KG1 (cell line): Measurements from ENCODE around the gene MSANTD4.
"Not testable (repeated sequence)": the region's sequence is repeated elsewhere in the genome, so short reads cannot be mapped to it uniquely, and the experiment has no call there.

Experiments used
- DNase-seq: peaks from one replicate; lab custom pipeline; 2025; lab: John Stamatoyannopoulos, UW

MSANTD4 gene

GRCh38 chr11:106012744-106013143 is 9.3 kb downstream of the MSANTD4 start:
- no peak for DNase-seq

GRCh38 chr11:106011481-106011880 is 10.6 kb downstream of the MSANTD4 start:
- DNase-seq = no peak

DNA sequence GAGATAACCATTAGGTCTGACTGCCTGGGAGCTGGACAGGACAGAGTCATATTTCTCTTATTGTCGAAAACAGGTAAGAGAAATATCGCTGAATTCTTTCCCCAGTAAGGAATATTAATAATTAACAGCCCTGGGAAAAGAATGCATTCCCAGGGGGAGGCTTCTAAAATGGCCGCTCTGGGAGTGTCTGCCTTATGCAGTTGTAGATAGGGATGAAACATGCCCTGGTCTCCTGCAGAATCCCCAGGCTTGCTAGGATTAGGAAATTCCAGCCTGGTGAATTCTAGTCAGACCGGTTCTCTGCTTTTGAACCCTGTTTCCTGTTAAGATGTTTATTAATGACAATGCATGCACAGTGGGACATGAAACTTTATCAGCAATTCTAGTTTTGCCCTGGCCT is 18.9 kb downstream of the MSANTD4 start:
- DNase-seq = not testable (repeated sequence)

- DNase-seq = no peak
Measured at GRCh38 chr11:106001304-106002012, 20.6 kb downstream of the MSANTD4 start.

- no peak for DNase-seq
Measured at GRCh38 chr11:105991888-105992287, 30.2 kb downstream of the MSANTD4 start.

- no peak for DNase-seq
Measured at GRCh38 chr11:105989124-105989523, 32.9 kb downstream of the MSANTD4 start.

- no peak for DNase-seq
Measured at GRCh38 chr11:105988197-105988596, 33.8 kb downstream of the MSANTD4 start.

DNA sequence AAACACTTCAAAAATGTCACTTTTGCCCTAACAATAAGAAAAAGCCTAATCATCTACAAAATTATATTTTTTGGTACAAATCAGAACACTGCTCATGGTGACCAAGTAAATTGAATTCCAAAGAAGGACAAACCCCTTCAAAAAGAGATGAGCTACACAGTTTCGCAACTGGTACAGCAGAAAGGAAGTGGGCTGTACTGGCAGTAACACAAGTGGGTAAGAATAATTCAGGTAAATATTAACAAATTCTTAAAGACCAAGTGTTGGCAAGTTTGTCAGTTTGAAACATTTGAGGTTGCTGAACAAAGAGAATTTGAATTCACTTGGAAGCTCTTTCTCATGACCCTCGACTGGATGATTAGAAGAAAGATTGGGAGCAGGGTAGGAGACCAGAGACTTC is 35.5 kb downstream of the MSANTD4 start:
- DNase-seq = no peak

- no peak for DNase-seq
Measured at GRCh38 chr11:105979997-105980703, 41.9 kb downstream of the MSANTD4 start.

DNA sequence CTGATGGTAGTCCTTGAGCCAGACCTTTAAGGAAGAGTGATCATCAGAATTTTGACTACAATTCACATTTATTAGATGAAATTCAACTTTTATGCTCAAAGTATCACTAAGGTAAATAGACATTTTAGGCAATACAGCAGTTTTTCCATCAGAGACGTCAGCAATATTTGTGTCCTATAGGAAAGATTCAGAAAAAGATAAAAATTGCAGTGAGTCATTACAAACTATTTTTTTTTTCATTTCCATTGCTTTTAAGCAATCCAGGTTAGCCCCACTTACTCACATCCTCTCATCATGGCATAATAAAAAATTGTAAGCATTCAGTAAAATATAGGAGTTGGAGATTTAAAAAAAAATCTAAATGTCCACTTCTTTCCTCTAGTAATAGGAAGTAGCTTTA is 46.9 kb downstream of the MSANTD4 start:
- DNase-seq = no peak

- DNase-seq = no peak
Measured at GRCh38 chr11:105969756-105970155, 52.3 kb downstream of the MSANTD4 start.

- DNase-seq = no peak
Measured at GRCh38 chr11:105968021-105968697, 53.9 kb downstream of the MSANTD4 start.

- DNase-seq = no peak
Measured at GRCh38 chr11:105960252-105961245, 61.5 kb downstream of the MSANTD4 start.
